PC-9 (cell line): ENCODE measurements around the gene COG3. TPM values are rescaled to one million over a fixed set of nuclear protein-coding genes. Genes with fewer than 3 reads are reported as not detected.

Experiments
- BruUV-seq: library from RNA; stranded (reverse); fragments of 400-500 nt; replicated peaks from 2 replicates; lab custom pipeline; 2021; lab: Mats Ljungman, UMichigan
- CTCF ChIA-PET: fragments of 300-600 bp; sonication (Branson Sonifier 250); formaldehyde crosslinking; loops from one replicate; lab custom pipeline; 2022; ENCODE audit warnings: antibody characterized with exemption; lab: Charles Lee
- POLR2A ChIA-PET: fragments of 300-600 bp; sonication (Branson Sonifier 250); formaldehyde crosslinking; loops from one replicate; lab custom pipeline; 2022; ENCODE audit warnings: antibody characterized with exemption; ENCODE audit not compliant: unreplicated experiment; lab: Charles Lee
- DNase-seq, 2 experiments: peaks; one replicate each; pipeline versions ENCODE4 v3.0.0 to v3.0.0-alpha.2; 2015 to 2022; ENCODE audit warnings: mixed read lengths in 1 of 2
- H2AFZ ChIP-seq: fragments of 200-600 bp; sonication (generic); 2 replicates; pipeline ENCODE4 v1.8.1; 2017; ENCODE audit warnings: antibody characterized with exemption
- H3F3A ChIP-seq: fragments of 200-600 bp; sonication (generic); 2 replicates; pipeline ENCODE4 v1.8.1; 2017; ENCODE audit warnings: antibody characterized with exemption, mild to moderate bottlenecking, low read depth; ENCODE audit not compliant: insufficient read depth
- H3K27ac ChIP-seq: fragments of 200-600 bp; sonication (generic); 2 replicates; pipeline ENCODE4 v1.6.1; 2016; ENCODE audit warnings: mixed run types
- H3K27me3 ChIP-seq: fragments of 200-600 bp; sonication (generic); 2 replicates; pipeline ENCODE4 v1.6.1; 2016; ENCODE audit warnings: low read depth, mixed run types; ENCODE audit not compliant: insufficient read depth
- H3K36me3 ChIP-seq: fragments of 200-600 bp; sonication (generic); 2 replicates; pipeline ENCODE4 v1.6.1; 2016; ENCODE audit warnings: low read depth, mixed run types
- H3K4me1 ChIP-seq: fragments of 200-600 bp; sonication (generic); replicated peaks from 2 replicates; pipeline ENCODE4 v1.6.1; 2016; ENCODE audit warnings: mixed run types; ENCODE audit not compliant: insufficient read depth
- H3K4me2 ChIP-seq: fragments of 200-600 bp; sonication (generic); 2 replicates; pipeline ENCODE4 v1.6.1; 2017; ENCODE audit warnings: mixed run types
- H3K4me3 ChIP-seq: fragments of 200-600 bp; sonication (generic); 2 replicates; pipeline ENCODE4 v1.6.1; 2016; ENCODE audit warnings: mixed run types
- H3K79me2 ChIP-seq: fragments of 200-600 bp; sonication (generic); 2 replicates; pipeline ENCODE4 v1.6.1; 2017; ENCODE audit warnings: low read depth, mixed run types
- H3K9me2 ChIP-seq: fragments of 200-600 bp; sonication (generic); 2 replicates; pipeline ENCODE4 v1.8.1; 2017; ENCODE audit warnings: mild to moderate bottlenecking; ENCODE audit not compliant: insufficient read depth
- H3K9me3 ChIP-seq: fragments of 200-600 bp; sonication (generic); 2 replicates; pipeline ENCODE4 v1.8.1; 2016; ENCODE audit warnings: low read depth; ENCODE audit not compliant: insufficient read depth
- H4K20me1 ChIP-seq: fragments of 200-600 bp; sonication (generic); 2 replicates; pipeline ENCODE4 v1.8.1; 2017; ENCODE audit not compliant: insufficient read depth
- EZH2 ChIP-seq: fragments of 200-600 bp; sonication (generic); IDR thresholded peaks from 2 replicates; pipeline ENCODE4 v1.8.0; 2017; ENCODE audit warnings: antibody characterized with exemption, low read depth
- intact Hi-C: fragments of 100-400 bp; cut with micrococcal nuclease; formaldehyde crosslinking; loops from one replicate; pipeline ENCODE4 v1.10.0; 2022; ENCODE audit not compliant: unreplicated experiment
- total RNA-seq: library from RNA; stranded (reverse); gene quantifications from 2 replicates; pipeline ENCODE4 v1.2.3, GENCODE V29; 2021
- TF ChIP-seq, protein P1 (sequence below): fragments of 200-600 bp; sonication (generic); conservative IDR thresholded peaks from 2 replicates; pipeline ENCODE4 v1.6.1; 2017; ENCODE audit warnings: mixed run types, antibody characterized with exemption, mild to moderate bottlenecking, moderate library complexity

COG3 gene
- total RNA-seq, 1 experiment from 2014 or later, result 22.3 TPM

DNA sequence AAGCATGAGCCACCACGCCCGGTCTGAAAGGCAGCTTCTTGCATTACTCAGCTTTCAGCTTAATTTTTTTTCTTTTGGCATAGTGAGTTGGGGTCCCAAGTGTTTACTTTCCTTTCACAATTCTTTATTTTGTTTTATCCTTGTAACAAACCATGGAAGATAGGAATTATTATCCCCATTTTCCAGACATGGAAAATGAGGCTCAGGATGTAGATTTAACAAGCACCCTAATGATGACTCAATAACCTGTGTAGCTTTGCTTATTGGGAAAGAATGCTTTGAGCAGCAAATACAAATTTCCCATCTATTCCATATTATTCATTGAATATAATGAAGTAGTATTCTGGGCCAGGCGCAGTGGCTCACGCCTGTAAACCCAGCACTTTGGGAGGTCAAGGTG lies 13.5 kb upstream of the COG3 start:
- H2AFZ ChIP-seq, result no peak overlapping the region
- no peak overlapping the region for H3K27ac ChIP-seq
- no TSS peak for BruUV-seq
- no peaks in the 10 kb centered on the region; the same call in 1 of the 2 replicates for H3F3A ChIP-seq
- CTCF ChIA-PET, result no interaction called here
- H3K4me3 ChIP-seq, result no peak overlapping the region
- POLR2A ChIA-PET, result interaction anchor here (0.6 kb wide), 1 partner anchor 417 kb away, joined by 3 read pairs; no protein-coding TSS in a partner anchor
- no peaks in the 10 kb centered on the region for H3K36me3 ChIP-seq
- H3K4me1 ChIP-seq, result no peaks in the 10 kb centered on the region
- DNase-seq, result no peak
- H3K4me2 ChIP-seq, result no peak overlapping the region
- H3K9me2 ChIP-seq, result no peaks in the 10 kb centered on the region
- peaks cover 14% of the 10 kb centered on the region for H3K27me3 ChIP-seq
- intact Hi-C loops, result no loop called here
- H3K9me3 ChIP-seq, result no peaks in the 10 kb centered on the region
- no peak for TF ChIP-seq EZH2
- TF ChIP-seq, protein P1, sequence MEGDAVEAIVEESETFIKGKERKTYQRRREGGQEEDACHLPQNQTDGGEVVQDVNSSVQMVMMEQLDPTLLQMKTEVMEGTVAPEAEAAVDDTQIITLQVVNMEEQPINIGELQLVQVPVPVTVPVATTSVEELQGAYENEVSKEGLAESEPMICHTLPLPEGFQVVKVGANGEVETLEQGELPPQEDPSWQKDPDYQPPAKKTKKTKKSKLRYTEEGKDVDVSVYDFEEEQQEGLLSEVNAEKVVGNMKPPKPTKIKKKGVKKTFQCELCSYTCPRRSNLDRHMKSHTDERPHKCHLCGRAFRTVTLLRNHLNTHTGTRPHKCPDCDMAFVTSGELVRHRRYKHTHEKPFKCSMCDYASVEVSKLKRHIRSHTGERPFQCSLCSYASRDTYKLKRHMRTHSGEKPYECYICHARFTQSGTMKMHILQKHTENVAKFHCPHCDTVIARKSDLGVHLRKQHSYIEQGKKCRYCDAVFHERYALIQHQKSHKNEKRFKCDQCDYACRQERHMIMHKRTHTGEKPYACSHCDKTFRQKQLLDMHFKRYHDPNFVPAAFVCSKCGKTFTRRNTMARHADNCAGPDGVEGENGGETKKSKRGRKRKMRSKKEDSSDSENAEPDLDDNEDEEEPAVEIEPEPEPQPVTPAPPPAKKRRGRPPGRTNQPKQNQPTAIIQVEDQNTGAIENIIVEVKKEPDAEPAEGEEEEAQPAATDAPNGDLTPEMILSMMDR, result no peak
- no peaks in the 10 kb centered on the region for H3K79me2 ChIP-seq
- no peaks in the 10 kb centered on the region for H4K20me1 ChIP-seq

DNA sequence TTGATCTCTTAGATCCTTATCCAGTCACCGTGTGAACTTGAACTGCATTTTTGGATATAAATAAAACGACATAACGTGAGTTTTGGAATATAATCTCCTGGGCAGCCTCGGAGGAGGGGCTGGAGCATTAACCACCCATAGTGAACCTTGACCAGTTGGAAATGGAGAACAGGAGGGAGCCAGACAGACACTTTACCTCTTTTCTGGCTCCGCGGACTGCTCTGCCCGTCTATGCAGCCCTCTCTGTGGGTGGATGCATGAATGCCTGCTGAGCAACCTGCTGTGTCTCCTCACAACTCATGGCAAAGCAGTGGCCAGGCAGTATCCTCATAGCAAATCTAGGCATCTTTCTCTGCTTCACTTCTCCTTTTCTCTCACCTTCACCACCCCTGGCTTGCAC lies 10.5 kb upstream of the COG3 start:
- no peaks in the 10 kb centered on the region for H3K9me3 ChIP-seq
- intact Hi-C loops, result no loop called here
- ChIA-PET CTCF (no interaction called here), POLR2A (no interaction called here)
- no peaks in the 10 kb centered on the region; the same call in 1 of the 2 replicates for H3F3A ChIP-seq
- no peak overlapping the region for H3K4me3 ChIP-seq
- no TSS peak for BruUV-seq
- H3K9me2 ChIP-seq, result no peaks in the 10 kb centered on the region
- H3K27me3 ChIP-seq, result no peaks in the 10 kb centered on the region
- no peak overlapping the region for H3K27ac ChIP-seq
- no peaks in the 10 kb centered on the region for H4K20me1 ChIP-seq
- H3K79me2 ChIP-seq, result no peaks in the 10 kb centered on the region
- TF ChIP-seq, protein P1, result no peak
- no peak for TF ChIP-seq EZH2
- no peaks in the 10 kb centered on the region for H3K4me1 ChIP-seq
- H3K36me3 ChIP-seq, result no peaks in the 10 kb centered on the region
- no peak overlapping the region for H3K4me2 ChIP-seq
- no peak for DNase-seq
- no peak overlapping the region for H2AFZ ChIP-seq

DNA sequence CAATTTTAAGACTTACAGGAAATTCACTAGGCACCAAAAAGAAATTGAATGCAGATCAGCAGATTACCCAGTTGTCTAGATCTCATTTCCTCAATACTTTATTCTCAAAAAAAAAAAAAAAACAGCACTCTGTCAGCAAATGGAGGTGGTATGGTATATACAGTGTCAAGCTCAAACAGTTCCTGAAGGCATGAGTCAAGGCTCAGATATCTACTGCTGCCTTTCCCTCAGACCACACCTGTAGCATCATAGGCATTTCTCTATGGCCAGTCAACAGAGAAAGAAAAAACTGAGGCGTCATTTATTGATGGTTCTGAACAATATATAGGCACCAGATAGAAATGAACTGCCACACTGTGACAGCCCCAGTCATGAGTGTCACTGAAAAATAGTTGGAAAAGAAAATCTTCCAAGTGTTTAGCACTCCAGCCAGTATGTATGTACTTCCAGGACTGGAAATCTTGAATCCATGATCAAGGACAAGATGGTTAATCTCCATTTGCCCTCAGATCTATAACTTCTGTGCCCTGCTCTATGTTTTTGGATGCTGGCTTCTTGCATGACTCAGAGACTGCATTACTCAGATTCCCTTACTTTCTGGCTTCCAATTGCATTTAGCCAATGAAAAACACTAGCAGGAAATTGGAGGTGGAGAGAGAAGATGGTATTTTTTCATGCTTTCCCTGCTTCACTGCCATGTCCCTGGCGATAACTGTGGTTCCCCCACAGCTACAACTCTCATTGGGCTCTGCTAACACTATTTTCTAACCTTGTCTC lies 8.4 kb upstream of the COG3 start:
- Histone ChIP-seq H3K4me1 (no peaks in the 10 kb centered on the region), H3K79me2 (no peaks in the 10 kb centered on the region), H3K4me3 (no peak overlapping the region), H3K9me3 (no peaks in the 10 kb centered on the region), H3K9me2 (no peaks in the 10 kb centered on the region), H3K4me2 (no peak overlapping the region), H3F3A (no peaks in the 10 kb centered on the region; the same call in 1 of the 2 replicates), H3K27me3 (no peaks in the 10 kb centered on the region), H4K20me1 (no peaks in the 10 kb centered on the region), H3K27ac (no peak overlapping the region), H2AFZ (no peak overlapping the region), H3K36me3 (no peaks in the 10 kb centered on the region)
- intact Hi-C loops, result no loop called here
- TF ChIP-seq EZH2, result no peak
- TF ChIP-seq, protein P1, result no peak
- BruUV-seq, result no TSS peak
- ChIA-PET CTCF (no interaction called here), POLR2A (no interaction called here)
- peak in 1 of 2 experiments; percentile 66 for DNase-seq
